M059J (cell line): ENCODE data around the gene POU2F1. TPM values are rescaled to one million over a fixed set of nuclear protein-coding genes. Genes with fewer than 3 reads are reported as not detected.
A peak's percentile ranks its signal among the peaks of the same experiment; 100 is the strongest.

Experiments used
- DNase-seq: peaks from one replicate; pipeline ENCODE4 v3.0.0-alpha.2; 2012; ENCODE audit warnings: low read depth
- total RNA-seq: library from RNA; depleted of rRNA; stranded (reverse); fragments of >200 nt; shearing (Covaris generic); gene quantifications from 2 replicates; pipeline ENCODE4 v1.2.3, GENCODE V29; 2014; rRNA removed

Gene POU2F1
- total RNA-seq, 1 experiment from 2014 or later, result 5.5 TPM

GRCh38 chr1:167467126-167467710, 246.5 kb downstream of the POU2F1 start:
- DNase-seq, result peak; percentile 37

DNA sequence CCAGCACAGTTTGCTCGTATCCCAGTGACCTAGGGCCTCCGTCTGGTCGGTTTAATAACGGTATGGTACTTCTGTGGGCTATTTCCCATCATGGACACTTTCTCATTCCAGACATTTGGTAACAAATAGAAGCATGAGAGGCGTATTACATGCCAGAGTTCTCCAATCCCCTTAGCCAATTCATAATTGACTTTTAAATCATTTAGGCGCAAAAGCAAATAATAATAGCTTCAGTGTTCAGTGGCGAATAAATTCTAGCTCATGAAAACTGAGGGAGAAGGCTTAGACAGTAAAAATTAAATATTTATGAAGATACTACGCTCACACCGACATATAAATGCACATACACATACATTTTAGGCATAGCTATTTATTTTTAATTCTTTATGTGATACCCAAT, 247.1 kb downstream of the POU2F1 start:
- no peak for DNase-seq

DNA sequence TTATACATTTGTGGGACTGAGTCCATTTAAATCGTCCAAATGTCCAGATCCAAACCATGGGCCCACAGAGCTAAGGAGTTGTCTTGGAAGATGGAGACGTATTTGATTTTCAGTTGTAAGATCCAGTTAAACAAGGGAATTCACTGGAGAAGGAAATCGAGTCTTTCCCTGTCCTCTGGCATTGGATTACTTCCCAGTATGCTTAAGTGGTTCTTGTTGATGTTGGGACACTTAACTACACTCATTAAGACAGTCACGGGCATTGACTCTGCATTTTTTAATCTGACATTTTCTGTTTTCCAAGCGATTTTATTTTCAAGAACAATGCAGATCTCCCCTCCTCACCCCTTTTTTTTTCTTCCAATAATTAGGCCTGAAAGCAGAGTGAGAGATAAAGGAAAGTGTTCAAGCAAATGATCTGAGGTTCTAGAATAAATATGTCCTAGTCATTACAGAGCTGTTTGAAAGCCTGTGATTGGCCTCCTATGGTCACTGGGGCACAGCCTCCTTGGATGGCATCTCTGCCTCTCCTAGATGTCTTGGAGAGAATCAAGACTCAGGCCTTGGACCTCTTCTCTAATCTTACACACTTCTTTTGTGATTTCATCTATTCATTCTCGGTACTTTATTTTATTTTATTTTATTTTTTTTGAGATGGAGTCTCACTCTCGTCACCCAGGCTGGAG, 248.7 kb downstream of the POU2F1 start:
- no peak for DNase-seq

DNA sequence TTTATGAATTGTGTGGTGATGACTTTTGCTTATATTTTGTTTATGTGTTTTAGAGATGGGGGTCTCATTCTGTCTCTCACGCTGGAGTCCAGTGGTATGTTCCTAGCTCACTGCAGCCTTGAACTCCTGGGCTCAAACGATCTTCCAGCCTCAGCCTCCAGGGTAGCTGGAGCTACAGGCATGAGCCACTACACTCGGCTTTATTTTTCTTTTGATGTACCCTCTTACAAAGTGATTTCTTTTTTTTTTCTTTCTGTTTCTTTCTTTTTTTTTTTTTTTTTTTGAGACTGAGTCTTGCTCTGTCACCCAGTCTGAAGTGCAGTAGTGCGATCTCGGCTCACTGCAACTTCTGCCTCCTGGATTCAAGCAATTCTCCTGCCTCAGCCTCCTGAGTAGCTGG, 250.9 kb downstream of the POU2F1 start:
- no peak for DNase-seq

GRCh38 chr1:167472752-167473521, 252.3 kb downstream of the POU2F1 start:
- peak; percentile 19 for DNase-seq

- no peak for DNase-seq
Measured at GRCh38 chr1:167473761-167474160, 253.1 kb downstream of the POU2F1 start.

DNA sequence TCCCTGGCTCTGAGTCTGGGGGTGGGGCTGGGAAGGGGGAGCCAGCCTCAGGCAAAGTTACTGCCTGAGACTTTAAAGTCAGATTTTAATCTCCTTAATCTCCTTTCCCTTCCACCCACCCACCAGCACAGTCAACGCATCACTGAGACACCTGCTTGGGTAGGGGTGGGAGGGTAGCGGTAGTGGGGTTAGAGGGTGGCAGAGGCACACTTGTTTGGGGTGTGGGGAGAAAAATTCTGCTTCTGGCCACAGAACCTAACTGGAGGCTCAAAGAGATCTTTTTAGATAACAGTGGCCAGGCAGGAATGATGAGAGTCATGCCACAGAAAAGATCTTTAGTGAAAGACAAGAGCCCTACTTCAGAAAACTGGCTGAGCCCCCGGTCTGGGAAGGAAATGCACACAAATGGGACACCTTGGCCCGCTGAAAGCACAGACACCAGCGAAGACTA, 253.5 kb downstream of the POU2F1 start:
- DNase-seq, result no peak

DNA sequence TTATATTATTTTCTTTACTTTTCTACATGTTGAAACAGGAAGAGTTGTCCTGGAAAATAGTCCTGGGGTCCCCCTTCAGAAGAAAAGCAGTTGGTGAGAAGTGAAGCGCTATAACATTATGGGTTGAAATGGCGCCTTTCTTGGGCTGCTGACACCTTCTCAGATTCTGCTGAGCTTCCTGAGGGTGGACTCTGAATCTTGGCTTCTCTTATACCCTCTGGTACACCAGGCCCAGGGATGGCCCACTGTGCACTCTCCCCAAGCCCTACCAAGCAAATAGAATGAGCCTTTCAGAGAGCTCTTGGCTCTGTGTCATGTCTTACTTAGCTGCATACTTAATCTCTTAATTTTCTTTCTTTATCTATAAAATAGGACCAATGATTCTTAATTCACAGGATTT, 255.4 kb downstream of the POU2F1 start:
- no peak for DNase-seq

Other genes with a start within 250 kb of the POU2F1 start
- 6.9 and 21.5 TPM in 2 replicates for gene ILDR2, start 245.3 kb upstream of the POU2F1 start, total RNA-seq
- gene MAEL, start 231.6 kb upstream of the POU2F1 start, total RNA-seq, result 0.20 and 0.52 TPM in 2 replicates
- 0.02 and 0.12 TPM in 2 replicates for gene GPA33, start 130.5 kb upstream of the POU2F1 start, total RNA-seq
- 0.02 TPM in 1 of 2 replicates, not detected in the other for gene STYXL2, start 126.8 kb upstream of the POU2F1 start, total RNA-seq